Measurements from ENCODE around the gene TFCP2L1.

DNA sequence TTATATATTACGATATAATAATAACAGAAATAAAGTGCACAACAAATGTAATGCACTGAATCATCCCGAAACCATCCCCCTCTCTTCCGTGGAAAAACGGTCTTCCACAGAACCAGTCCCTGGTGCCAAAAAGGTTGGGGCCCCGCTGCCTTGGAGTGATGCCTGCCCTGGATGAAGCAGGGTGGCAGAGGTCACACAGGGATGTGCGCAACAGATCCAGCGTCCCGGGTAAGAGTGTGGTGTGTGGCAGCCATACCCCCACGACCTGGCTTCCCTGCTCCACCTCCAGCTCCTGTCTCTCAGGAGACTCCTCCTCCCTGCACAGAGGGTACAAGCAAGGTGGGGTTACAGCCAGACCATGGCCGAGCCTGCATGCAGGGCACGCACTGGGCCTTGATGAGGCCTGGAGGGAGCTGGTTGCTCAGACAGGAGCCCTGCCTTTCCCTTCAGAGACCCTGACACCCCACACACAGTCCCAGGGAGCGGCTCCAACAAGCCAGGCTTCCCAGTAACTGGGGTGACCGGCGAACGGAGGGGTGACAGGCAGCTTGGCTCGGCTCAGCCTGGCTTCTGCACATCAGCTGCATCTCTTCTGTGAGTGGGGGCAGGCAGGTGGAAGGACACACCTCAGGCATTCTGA, 41.1 kb downstream of the TFCP2L1 start:
- TF ChIP-seq, protein P1, sequence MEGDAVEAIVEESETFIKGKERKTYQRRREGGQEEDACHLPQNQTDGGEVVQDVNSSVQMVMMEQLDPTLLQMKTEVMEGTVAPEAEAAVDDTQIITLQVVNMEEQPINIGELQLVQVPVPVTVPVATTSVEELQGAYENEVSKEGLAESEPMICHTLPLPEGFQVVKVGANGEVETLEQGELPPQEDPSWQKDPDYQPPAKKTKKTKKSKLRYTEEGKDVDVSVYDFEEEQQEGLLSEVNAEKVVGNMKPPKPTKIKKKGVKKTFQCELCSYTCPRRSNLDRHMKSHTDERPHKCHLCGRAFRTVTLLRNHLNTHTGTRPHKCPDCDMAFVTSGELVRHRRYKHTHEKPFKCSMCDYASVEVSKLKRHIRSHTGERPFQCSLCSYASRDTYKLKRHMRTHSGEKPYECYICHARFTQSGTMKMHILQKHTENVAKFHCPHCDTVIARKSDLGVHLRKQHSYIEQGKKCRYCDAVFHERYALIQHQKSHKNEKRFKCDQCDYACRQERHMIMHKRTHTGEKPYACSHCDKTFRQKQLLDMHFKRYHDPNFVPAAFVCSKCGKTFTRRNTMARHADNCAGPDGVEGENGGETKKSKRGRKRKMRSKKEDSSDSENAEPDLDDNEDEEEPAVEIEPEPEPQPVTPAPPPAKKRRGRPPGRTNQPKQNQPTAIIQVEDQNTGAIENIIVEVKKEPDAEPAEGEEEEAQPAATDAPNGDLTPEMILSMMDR (IDR thresholded peaks at IDR 0.05) = no peak
- no peak for TF ChIP-seq POLR2A (IDR thresholded peaks at IDR 0.05)
